ENCODE measurements around the gene CADM1.
A peak's percentile ranks its signal among the peaks of the same experiment; 100 is the strongest.

CADM1 gene

GRCh38 chr11:115182282-115182955 lies 321.8 kb downstream of the CADM1 start:
- no peak for DNase-seq (ENCODE audit: low spot score)

- no peak for DNase-seq (ENCODE audit: low spot score)
Measured at GRCh38 chr11:115181538-115181937, 322.7 kb downstream of the CADM1 start.

GRCh38 chr11:115180272-115180671 lies 323.9 kb downstream of the CADM1 start:
- no peak for DNase-seq (ENCODE audit: low spot score)

- no peak for DNase-seq (ENCODE audit: low spot score)
Measured at GRCh38 chr11:115179636-115180035, 324.6 kb downstream of the CADM1 start.

GRCh38 chr11:115178705-115179104 lies 325.5 kb downstream of the CADM1 start:
- no peak for DNase-seq (ENCODE audit: low spot score)

GRCh38 chr11:115173136-115173535 lies 331.1 kb downstream of the CADM1 start:
- no peak for DNase-seq (ENCODE audit: low spot score)

- peak; percentile 47 for DNase-seq (ENCODE audit: low spot score)
Measured at GRCh38 chr11:115170133-115170815, 333.9 kb downstream of the CADM1 start.

GRCh38 chr11:115169251-115169650 lies 335.0 kb downstream of the CADM1 start:
- DNase-seq (ENCODE audit: low spot score) = peak; percentile 24

GRCh38 chr11:115168686-115169085 lies 335.5 kb downstream of the CADM1 start:
- DNase-seq (ENCODE audit: low spot score) = no peak

- peak; percentile 66 for DNase-seq (ENCODE audit: low spot score)
Measured at GRCh38 chr11:115168229-115168671, 336.0 kb downstream of the CADM1 start.

GRCh38 chr11:115167456-115167855 lies 336.8 kb downstream of the CADM1 start:
- DNase-seq (ENCODE audit: low spot score) = no peak

- peak; percentile 30 for DNase-seq (ENCODE audit: low spot score)
Measured at GRCh38 chr11:115166820-115167219, 337.4 kb downstream of the CADM1 start.

GRCh38 chr11:115164774-115165173 lies 339.4 kb downstream of the CADM1 start:
- DNase-seq (ENCODE audit: low spot score) = peak; percentile 47

GRCh38 chr11:115162919-115163318 lies 341.3 kb downstream of the CADM1 start:
- DNase-seq (ENCODE audit: low spot score) = no peak

GRCh38 chr11:115161876-115162275 lies 342.3 kb downstream of the CADM1 start:
- DNase-seq (ENCODE audit: low spot score) = no peak

- no peak for DNase-seq (ENCODE audit: low spot score)
Measured at GRCh38 chr11:115159207-115159606, 345.0 kb downstream of the CADM1 start.

GRCh38 chr11:115158053-115158452 lies 346.2 kb downstream of the CADM1 start:
- DNase-seq (ENCODE audit: low spot score) = no peak

- no peak for DNase-seq (ENCODE audit: low spot score)
Measured at GRCh38 chr11:115157247-115157646, 347.0 kb downstream of the CADM1 start.

GRCh38 chr11:115155978-115156377 lies 348.2 kb downstream of the CADM1 start:
- no peak for DNase-seq (ENCODE audit: low spot score)

GRCh38 chr11:115155320-115155719 lies 348.9 kb downstream of the CADM1 start:
- DNase-seq (ENCODE audit: low spot score) = no peak

- DNase-seq (ENCODE audit: low spot score) = no peak
Measured at GRCh38 chr11:115154355-115154736, 349.9 kb downstream of the CADM1 start.

GRCh38 chr11:115153731-115154354 lies 350.4 kb downstream of the CADM1 start:
- no peak for DNase-seq (ENCODE audit: low spot score)

- DNase-seq (ENCODE audit: low spot score) = no peak
Measured at GRCh38 chr11:115153135-115153534, 351.1 kb downstream of the CADM1 start.

All from AG20443 (cell line).